NCI-H774 (cell line): Measurements from ENCODE around the gene CMTM7.
"Not testable (repeated sequence)": the region's sequence is repeated elsewhere in the genome, so short reads cannot be mapped to it uniquely, and the experiment has no call there.

Experiments used
- DNase-seq: peaks from one replicate; lab custom pipeline; 2025; lab: John Stamatoyannopoulos, UW

Gene CMTM7

GRCh38 chr3:32436816-32437189 is 45.1 kb downstream of the CMTM7 start:
- DNase-seq = no peak

GRCh38 chr3:32437896-32438295 is 46.2 kb downstream of the CMTM7 start:
- no peak for DNase-seq

- DNase-seq = no peak
Observed at GRCh38 chr3:32438596-32439344, 47.1 kb downstream of the CMTM7 start.

- DNase-seq = not testable (repeated sequence)
Observed at GRCh38 chr3:32439421-32439820, 47.8 kb downstream of the CMTM7 start.

GRCh38 chr3:32440611-32441350 is 49.1 kb downstream of the CMTM7 start:
- DNase-seq = no peak

- DNase-seq = no peak
Observed at GRCh38 chr3:32442766-32443165, 51.1 kb downstream of the CMTM7 start.

- no peak for DNase-seq
Observed at GRCh38 chr3:32443478-32443877, 51.8 kb downstream of the CMTM7 start.

GRCh38 chr3:32447865-32448400 is 56.3 kb downstream of the CMTM7 start:
- DNase-seq = no peak

GRCh38 chr3:32448686-32449474 is 57.2 kb downstream of the CMTM7 start:
- DNase-seq = no peak

GRCh38 chr3:32449691-32450090 is 58.0 kb downstream of the CMTM7 start:
- DNase-seq = no peak

GRCh38 chr3:32450426-32450825 is 58.8 kb downstream of the CMTM7 start:
- no peak for DNase-seq

- no peak for DNase-seq
Observed at GRCh38 chr3:32450992-32451659, 59.5 kb downstream of the CMTM7 start.

- DNase-seq = no peak
Observed at GRCh38 chr3:32452009-32452408, 60.4 kb downstream of the CMTM7 start.

GRCh38 chr3:32453346-32453745 is 61.7 kb downstream of the CMTM7 start:
- no peak for DNase-seq

GRCh38 chr3:32454111-32454510 is 62.5 kb downstream of the CMTM7 start:
- DNase-seq = no peak

- no peak for DNase-seq
Observed at GRCh38 chr3:32454731-32455608, 63.3 kb downstream of the CMTM7 start.

GRCh38 chr3:32455609-32456428 is 64.2 kb downstream of the CMTM7 start:
- no peak for DNase-seq

GRCh38 chr3:32456429-32457130 is 64.9 kb downstream of the CMTM7 start:
- DNase-seq = no peak

GRCh38 chr3:32457971-32458471 is 66.4 kb downstream of the CMTM7 start:
- no peak for DNase-seq
